ENCODE measurements around the gene KRT6C.

KRT6C gene

GRCh38 chr12:52419656-52420055 is 53.9 kb downstream of the KRT6C start:
- DNase-seq (ENCODE audit: low read depth): peak; percentile 31
- TF ChIP-seq CTCF (conservative IDR thresholded peaks at IDR 0.05; ENCODE audit: control insufficient read depth, insufficient read depth, low read depth, low read length): no peak
- H3K4me3 ChIP-seq (ENCODE audit: control insufficient read depth, low read depth, low read length): no peak overlapping the region

- no peak for TF ChIP-seq CTCF (conservative IDR thresholded peaks at IDR 0.05; ENCODE audit: control insufficient read depth, insufficient read depth, low read depth, low read length)
- no peak for DNase-seq (ENCODE audit: low read depth)
- H3K4me3 ChIP-seq (ENCODE audit: control insufficient read depth, low read depth, low read length): no peak overlapping the region
These were observed 55.0 kb downstream of the KRT6C start for GRCh38 chr12:52418576-52419110.

All from fibroblast of mammary gland (primary cell).